GM12878 (cell line): ENCODE measurements around the gene ANKRD37.
"Not testable (repeated sequence)": the region's sequence is repeated elsewhere in the genome, so short reads cannot be mapped to it uniquely, and the experiment has no call there.

ENCODE experiments used
- ATF7 ChIP-seq: fragments of 450-650 bp; IDR thresholded peaks from 2 replicates; pipeline ENCODE4 v1.6.1; 2016; ENCODE audit warnings: low read depth, mild to moderate bottlenecking
- NRF1 ChIP-seq: conservative IDR thresholded peaks from 2 replicates; pipeline ENCODE4 v1.6.1; 2011; ENCODE audit warnings: mild to moderate bottlenecking, low read depth, low read length, improper control_type of control experiment
- POLR2A ChIP-seq: IDR thresholded peaks from 2 replicates; pipeline ENCODE4 v1.6.1; 2011; ENCODE audit warnings: low read depth, mild to moderate bottlenecking, low read length
- POLR2AphosphoS5 ChIP-seq: IDR thresholded peaks from 2 replicates; pipeline ENCODE4 v1.6.1; 2011; ENCODE audit warnings: mild to moderate bottlenecking, low read length, inconsistent platforms
- TF ChIP-seq, protein P1 (sequence below): fragments of 450-650 bp; IDR thresholded peaks from 2 replicates; pipeline ENCODE4 v1.6.1; 2017; ENCODE audit warnings: mild to moderate bottlenecking
- TF ChIP-seq, protein P2 (sequence below): IDR thresholded peaks from 2 replicates; pipeline ENCODE4 v1.6.1; 2012; ENCODE audit warnings: low read depth, low read length, improper control_type of control experiment

DNA sequence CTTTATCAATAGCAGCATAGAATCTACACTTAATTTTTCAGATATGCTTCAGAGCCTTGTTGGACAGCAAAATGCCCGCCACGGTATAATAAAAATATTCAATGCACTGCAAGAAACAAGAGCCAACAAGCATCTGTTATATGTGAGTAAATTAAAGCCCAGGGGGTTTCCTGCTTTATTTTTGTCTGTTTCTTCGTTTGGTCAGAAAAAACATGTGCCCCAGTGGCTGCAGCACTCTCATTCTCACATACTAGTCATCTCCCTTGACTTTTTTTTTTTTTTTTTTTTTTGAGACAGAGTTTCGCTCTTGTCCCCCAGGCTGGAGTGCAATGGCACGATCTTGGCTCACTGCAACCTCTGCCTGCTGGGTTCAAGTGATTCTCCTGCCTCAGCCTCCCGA is 34.1 kb upstream of the ANKRD37 start:
- not testable (repeated sequence) for TF ChIP-seq POLR2AphosphoS5, ATF7, NRF1, POLR2A
- TF ChIP-seq, protein P1, sequence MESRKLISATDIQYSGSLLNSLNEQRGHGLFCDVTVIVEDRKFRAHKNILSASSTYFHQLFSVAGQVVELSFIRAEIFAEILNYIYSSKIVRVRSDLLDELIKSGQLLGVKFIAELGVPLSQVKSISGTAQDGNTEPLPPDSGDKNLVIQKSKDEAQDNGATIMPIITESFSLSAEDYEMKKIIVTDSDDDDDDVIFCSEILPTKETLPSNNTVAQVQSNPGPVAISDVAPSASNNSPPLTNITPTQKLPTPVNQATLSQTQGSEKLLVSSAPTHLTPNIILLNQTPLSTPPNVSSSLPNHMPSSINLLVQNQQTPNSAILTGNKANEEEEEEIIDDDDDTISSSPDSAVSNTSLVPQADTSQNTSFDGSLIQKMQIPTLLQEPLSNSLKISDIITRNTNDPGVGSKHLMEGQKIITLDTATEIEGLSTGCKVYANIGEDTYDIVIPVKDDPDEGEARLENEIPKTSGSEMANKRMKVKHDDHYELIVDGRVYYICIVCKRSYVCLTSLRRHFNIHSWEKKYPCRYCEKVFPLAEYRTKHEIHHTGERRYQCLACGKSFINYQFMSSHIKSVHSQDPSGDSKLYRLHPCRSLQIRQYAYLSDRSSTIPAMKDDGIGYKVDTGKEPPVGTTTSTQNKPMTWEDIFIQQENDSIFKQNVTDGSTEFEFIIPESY, result not testable (repeated sequence)
- TF ChIP-seq, protein P2, sequence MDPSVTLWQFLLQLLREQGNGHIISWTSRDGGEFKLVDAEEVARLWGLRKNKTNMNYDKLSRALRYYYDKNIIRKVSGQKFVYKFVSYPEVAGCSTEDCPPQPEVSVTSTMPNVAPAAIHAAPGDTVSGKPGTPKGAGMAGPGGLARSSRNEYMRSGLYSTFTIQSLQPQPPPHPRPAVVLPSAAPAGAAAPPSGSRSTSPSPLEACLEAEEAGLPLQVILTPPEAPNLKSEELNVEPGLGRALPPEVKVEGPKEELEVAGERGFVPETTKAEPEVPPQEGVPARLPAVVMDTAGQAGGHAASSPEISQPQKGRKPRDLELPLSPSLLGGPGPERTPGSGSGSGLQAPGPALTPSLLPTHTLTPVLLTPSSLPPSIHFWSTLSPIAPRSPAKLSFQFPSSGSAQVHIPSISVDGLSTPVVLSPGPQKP, result not testable (repeated sequence)
